LNCaP clone FGC (cell line): ENCODE results near the gene UTP25.

Experiments
- DNase-seq: peaks from one replicate; pipeline ENCODE4 v3.0.0-alpha.2; 2011; ENCODE audit warnings: low read depth
- H3K4me3 ChIP-seq: 2 replicates; pipeline ENCODE4 v1.5.1; 2011; ENCODE audit warnings: mild to moderate bottlenecking, low read depth, low read length, control low read depth
- TF ChIP-seq, protein P1 (sequence below): IDR thresholded peaks from 2 replicates; pipeline ENCODE4 v1.5.1; 2012; ENCODE audit warnings: mild to moderate bottlenecking; ENCODE audit not compliant: control insufficient read depth, insufficient read depth; ENCODE audit errors: extremely low read depth

UTP25 gene

GRCh38 chr1:209877087-209877764, 49.5 kb downstream of the UTP25 start:
- TF ChIP-seq, protein P1, sequence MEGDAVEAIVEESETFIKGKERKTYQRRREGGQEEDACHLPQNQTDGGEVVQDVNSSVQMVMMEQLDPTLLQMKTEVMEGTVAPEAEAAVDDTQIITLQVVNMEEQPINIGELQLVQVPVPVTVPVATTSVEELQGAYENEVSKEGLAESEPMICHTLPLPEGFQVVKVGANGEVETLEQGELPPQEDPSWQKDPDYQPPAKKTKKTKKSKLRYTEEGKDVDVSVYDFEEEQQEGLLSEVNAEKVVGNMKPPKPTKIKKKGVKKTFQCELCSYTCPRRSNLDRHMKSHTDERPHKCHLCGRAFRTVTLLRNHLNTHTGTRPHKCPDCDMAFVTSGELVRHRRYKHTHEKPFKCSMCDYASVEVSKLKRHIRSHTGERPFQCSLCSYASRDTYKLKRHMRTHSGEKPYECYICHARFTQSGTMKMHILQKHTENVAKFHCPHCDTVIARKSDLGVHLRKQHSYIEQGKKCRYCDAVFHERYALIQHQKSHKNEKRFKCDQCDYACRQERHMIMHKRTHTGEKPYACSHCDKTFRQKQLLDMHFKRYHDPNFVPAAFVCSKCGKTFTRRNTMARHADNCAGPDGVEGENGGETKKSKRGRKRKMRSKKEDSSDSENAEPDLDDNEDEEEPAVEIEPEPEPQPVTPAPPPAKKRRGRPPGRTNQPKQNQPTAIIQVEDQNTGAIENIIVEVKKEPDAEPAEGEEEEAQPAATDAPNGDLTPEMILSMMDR, result no peak
- no peak for DNase-seq
- H3K4me3 ChIP-seq, result no peak overlapping the region

DNA sequence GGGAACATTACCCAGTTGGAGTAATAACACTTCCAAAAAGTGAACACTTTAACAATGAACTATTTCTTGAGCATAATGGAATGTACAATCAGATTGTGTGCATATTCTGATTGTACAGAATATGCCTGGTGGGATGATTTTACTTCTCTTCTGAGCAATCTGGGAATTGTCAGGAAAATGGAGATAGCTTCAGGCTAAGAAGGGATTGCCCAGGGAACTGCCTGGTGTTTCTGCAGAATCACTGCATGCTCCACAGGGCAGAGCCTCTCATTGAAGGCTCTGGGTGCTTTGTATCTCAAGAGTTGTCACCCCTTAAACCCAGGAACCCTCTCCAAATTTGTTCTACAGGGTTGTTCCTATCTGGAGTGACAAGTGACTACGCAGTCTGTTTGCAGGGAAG, 51.2 kb downstream of the UTP25 start:
- TF ChIP-seq, protein P1, result no peak
- no peak overlapping the region for H3K4me3 ChIP-seq
- no peak for DNase-seq

- DNase-seq, result no peak
- TF ChIP-seq, protein P1, result no peak
- H3K4me3 ChIP-seq, result no peak overlapping the region
These were observed 51.8 kb downstream of the UTP25 start for GRCh38 chr1:209879539-209879938.

GRCh38 chr1:209880031-209880430, 52.3 kb downstream of the UTP25 start:
- H3K4me3 ChIP-seq, result no peak overlapping the region
- TF ChIP-seq, protein P1, result no peak
- no peak for DNase-seq

DNA sequence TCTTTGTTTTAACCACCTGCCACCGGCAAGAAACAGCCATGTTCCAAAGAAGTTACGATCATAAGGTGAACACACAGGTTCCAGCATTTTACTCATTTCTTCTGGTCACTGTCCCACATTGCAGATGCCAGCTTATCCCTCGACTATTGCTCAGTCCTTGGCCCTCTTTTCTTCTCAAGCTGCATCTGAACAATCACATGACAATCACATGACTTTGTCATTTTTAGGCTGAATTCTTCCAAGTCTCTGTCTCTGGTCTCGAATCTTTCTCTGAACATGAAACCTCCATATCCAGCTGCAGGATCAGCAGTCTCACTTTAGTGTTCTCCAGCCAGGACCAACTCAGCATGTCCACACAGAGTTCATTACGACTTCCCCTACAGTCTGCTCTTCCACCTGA, 53.8 kb downstream of the UTP25 start:
- H3K4me3 ChIP-seq, result no peak overlapping the region
- TF ChIP-seq, protein P1, result no peak
- DNase-seq, result no peak

- TF ChIP-seq, protein P1, result no peak
- no peak for DNase-seq
- no peak overlapping the region for H3K4me3 ChIP-seq
These were observed 54.5 kb downstream of the UTP25 start for GRCh38 chr1:209882286-209882685.

- no peak overlapping the region for H3K4me3 ChIP-seq
- DNase-seq, result no peak
- TF ChIP-seq, protein P1, result no peak
These were observed 55.2 kb downstream of the UTP25 start for GRCh38 chr1:209882942-209883340.
